Measurements from ENCODE around the gene STARD10.
A peak's percentile ranks its signal among the peaks of the same experiment; 100 is the strongest.

STARD10 gene

DNA sequence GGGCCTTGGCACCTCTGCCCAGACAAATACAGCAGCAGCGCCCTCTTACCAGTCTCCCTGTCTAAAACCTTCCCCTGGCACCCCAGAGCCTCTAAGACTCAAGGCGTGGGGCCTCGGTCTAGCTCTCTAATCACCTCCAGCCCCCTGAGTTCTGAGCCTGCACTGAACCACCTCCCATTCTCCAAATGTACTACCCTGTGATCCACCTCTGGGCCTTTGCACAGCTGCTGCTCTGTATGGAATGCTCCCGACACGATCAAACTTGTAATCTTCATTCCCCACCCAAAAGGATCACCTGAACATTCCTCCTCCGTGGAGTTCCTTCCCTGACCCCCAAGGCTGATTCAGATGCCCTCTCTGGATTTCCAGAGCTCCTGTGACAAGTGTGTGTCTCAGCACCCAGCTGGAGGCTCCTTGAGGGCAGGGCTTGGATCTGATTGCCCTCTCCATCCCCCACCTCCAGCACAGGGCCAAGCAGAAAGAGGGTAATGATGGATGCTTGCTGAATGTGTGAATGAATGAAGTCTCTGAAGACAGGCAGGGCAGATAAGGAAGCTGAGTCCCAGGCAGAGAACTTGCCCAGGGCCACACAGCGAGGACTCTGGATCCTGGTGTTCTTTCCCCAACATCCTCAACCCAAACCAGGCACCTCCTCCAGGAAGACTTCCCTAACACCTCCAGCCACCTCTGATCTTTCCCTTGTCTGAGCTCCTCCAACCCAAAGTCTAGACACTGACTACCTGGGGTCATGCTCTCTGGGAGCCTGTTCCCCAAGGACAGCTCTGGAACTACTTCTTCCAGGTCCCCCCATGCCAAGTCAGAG is 18.3 kb downstream of the STARD10 start:
- no peak for TF ChIP-seq FOXP2 (optimal IDR thresholded peaks at IDR 0.05; ENCODE audit: borderline replicate concordance, extremely low read depth, extremely low read length, insufficient read depth)
- no peak for TF ChIP-seq SIN3A (IDR thresholded peaks at IDR 0.05; ENCODE audit: borderline replicate concordance, insufficient read depth, low read length)
- TF ChIP-seq REST (IDR thresholded peaks at IDR 0.05; ENCODE audit: insufficient read depth in 1 of 2, low read depth in 2 of 2, low read length in 2 of 2) = no peak
- TF ChIP-seq POLR2AphosphoS5 (IDR thresholded peaks at IDR 0.05; ENCODE audit: low read depth, low read length) = no peak
- no peak for TF ChIP-seq TAF1 (IDR thresholded peaks at IDR 0.05; ENCODE audit: borderline replicate concordance, insufficient read depth, low read length)

GRCh38 chr11:72774499-72774898 is 19.3 kb downstream of the STARD10 start:
- TF ChIP-seq POLR2AphosphoS5 (IDR thresholded peaks at IDR 0.05; ENCODE audit: low read depth, low read length) = no peak

GRCh38 chr11:72773696-72774095 is 20.2 kb downstream of the STARD10 start:
- TF ChIP-seq POLR2AphosphoS5 (IDR thresholded peaks at IDR 0.05; ENCODE audit: low read depth, low read length) (no peak), SIN3A (IDR thresholded peaks at IDR 0.05; ENCODE audit: borderline replicate concordance, insufficient read depth, low read length) (no peak), TAF1 (IDR thresholded peaks at IDR 0.05; ENCODE audit: borderline replicate concordance, insufficient read depth, low read length) (no peak), FOXP2 (optimal IDR thresholded peaks at IDR 0.05; ENCODE audit: borderline replicate concordance, extremely low read depth, extremely low read length, insufficient read depth) (no peak), REST (IDR thresholded peaks at IDR 0.05; ENCODE audit: insufficient read depth in 1 of 2, low read depth in 2 of 2, low read length in 2 of 2) (no peak)

DNA sequence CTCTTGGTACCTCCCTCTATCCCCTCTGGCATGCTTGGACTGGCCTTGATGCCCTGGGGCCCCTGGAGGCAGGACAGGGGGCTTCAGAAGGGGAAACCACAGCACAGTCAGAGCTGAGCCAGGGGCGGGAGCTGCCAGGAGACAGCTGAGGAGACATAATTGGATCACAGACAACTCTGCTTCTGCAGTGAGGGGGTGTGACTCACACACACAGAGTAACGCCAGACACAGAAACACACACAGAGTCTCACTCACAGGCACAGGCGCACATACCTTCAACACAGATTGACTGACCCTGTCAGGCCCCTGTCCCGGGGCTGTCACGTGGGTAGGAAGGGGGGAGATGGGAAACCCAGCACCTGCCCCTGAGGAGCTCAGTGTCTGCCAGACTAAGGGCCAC is 20.6 kb downstream of the STARD10 start:
- TF ChIP-seq SIN3A (IDR thresholded peaks at IDR 0.05; ENCODE audit: borderline replicate concordance, insufficient read depth, low read length) = peak; percentile 66; the same call in 1 of the 2 replicates
- TF ChIP-seq TAF1 (IDR thresholded peaks at IDR 0.05; ENCODE audit: borderline replicate concordance, insufficient read depth, low read length) = no peak
- TF ChIP-seq FOXP2 (optimal IDR thresholded peaks at IDR 0.05; ENCODE audit: borderline replicate concordance, extremely low read depth, extremely low read length, insufficient read depth) = peak; percentile 74
- no peak for TF ChIP-seq REST (IDR thresholded peaks at IDR 0.05; ENCODE audit: insufficient read depth in 1 of 2, low read depth in 2 of 2, low read length in 2 of 2)
- TF ChIP-seq POLR2AphosphoS5 (IDR thresholded peaks at IDR 0.05; ENCODE audit: low read depth, low read length) = no peak

GRCh38 chr11:72772059-72772458 is 21.8 kb downstream of the STARD10 start:
- TF ChIP-seq FOXP2 (optimal IDR thresholded peaks at IDR 0.05; ENCODE audit: borderline replicate concordance, extremely low read depth, extremely low read length, insufficient read depth) = no peak
- no peak for TF ChIP-seq SIN3A (IDR thresholded peaks at IDR 0.05; ENCODE audit: borderline replicate concordance, insufficient read depth, low read length)
- no peak for TF ChIP-seq POLR2AphosphoS5 (IDR thresholded peaks at IDR 0.05; ENCODE audit: low read depth, low read length)
- TF ChIP-seq TAF1 (IDR thresholded peaks at IDR 0.05; ENCODE audit: borderline replicate concordance, insufficient read depth, low read length) = no peak
- no peak for TF ChIP-seq REST (IDR thresholded peaks at IDR 0.05; ENCODE audit: insufficient read depth in 1 of 2, low read depth in 2 of 2, low read length in 2 of 2)

All from PFSK-1 (cell line).